Measurements from ENCODE around the gene BACH1. TPM values are rescaled to one million over a fixed set of nuclear protein-coding genes. Genes with fewer than 3 reads are reported as not detected.

Gene BACH1
- total RNA-seq, 1 experiment from 2014 or later, result 42.0 TPM

DNA sequence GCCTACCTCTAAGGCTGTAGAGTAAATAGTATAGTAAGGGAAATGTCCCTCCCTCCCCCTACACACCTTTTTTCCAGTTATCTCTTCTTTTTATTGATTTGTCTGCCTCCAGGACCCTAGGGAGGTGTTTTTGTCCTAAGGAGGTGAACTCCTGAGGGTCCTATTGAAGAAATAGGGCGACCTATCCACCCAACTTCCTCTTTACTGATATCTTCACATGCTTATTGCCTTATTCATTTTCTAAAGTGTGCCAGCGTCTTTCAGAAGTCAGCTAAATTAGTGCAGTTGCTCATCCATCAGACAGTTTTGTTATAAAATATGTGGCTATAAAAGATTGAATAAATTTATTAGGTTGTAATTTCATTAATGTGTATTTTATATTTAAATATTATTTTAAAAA is 5.9 kb downstream of the BACH1 start:
- Histone ChIP-seq H4K20me1 (ENCODE audit: insufficient read depth, low read depth, low read length) (peaks cover 22% of the 10 kb centered on the region), H3K36me3 (ENCODE audit: insufficient read depth, low read length) (peaks cover 11% of the 10 kb centered on the region), H3K9me2 (replicated peaks; ENCODE audit: insufficient read depth, low read length) (no peaks in the 10 kb centered on the region), H3K4me3 (ENCODE audit: low read length) (no peak overlapping the region), H3K27ac (ENCODE audit: low read length) (peak overlapping the region; percentile 83; the same call in 1 of the 2 replicates), H2AFZ (ENCODE audit: low read length) (no peak overlapping the region), H3K27me3 (ENCODE audit: low read length) (no peaks in the 10 kb centered on the region), H3K4me1 (ENCODE audit: low read length) (peaks cover 99% of the 10 kb centered on the region), H3K4me2 (ENCODE audit: low read depth, low read length, poor library complexity, severe bottlenecking) (peak overlapping the region; percentile 1), H3K79me2 (ENCODE audit: low read length) (peaks cover 99% of the 10 kb centered on the region), H3K9me3 (ENCODE audit: low read length) (no peaks in the 10 kb centered on the region), H3K9ac (ENCODE audit: low read length) (no peak overlapping the region)
- no peak for DNase-seq

DNA sequence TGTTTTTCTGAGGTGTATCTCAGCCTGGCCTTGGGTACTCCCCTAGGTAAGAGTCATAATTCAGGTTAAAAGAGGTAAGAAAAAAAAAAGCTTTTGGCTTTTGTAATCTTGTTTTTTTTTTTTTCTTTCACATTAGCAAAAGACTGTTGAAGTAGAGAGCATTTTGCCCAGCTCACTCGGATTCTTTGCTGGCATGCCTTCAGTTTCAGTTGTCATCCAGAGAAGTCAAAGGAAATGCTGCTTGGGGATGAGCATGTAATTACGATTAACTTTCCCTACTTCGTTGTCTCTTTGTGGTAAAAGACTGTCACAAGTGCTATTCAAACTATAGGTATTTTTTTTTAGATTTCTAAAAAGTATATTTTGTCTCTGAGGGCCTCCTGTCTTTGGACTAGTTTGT is 6.3 kb downstream of the BACH1 start:
- H3K4me2 ChIP-seq (ENCODE audit: low read depth, low read length, poor library complexity, severe bottlenecking), result no peak overlapping the region
- no peaks in the 10 kb centered on the region for H3K9me2 ChIP-seq (replicated peaks; ENCODE audit: insufficient read depth, low read length)
- no peak overlapping the region for H3K4me3 ChIP-seq (ENCODE audit: low read length)
- H4K20me1 ChIP-seq (ENCODE audit: insufficient read depth, low read depth, low read length), result peaks cover 22% of the 10 kb centered on the region
- H2AFZ ChIP-seq (ENCODE audit: low read length), result no peak overlapping the region
- no peak for DNase-seq
- peaks cover 99% of the 10 kb centered on the region for H3K79me2 ChIP-seq (ENCODE audit: low read length)
- H3K4me1 ChIP-seq (ENCODE audit: low read length), result peaks cover 96% of the 10 kb centered on the region
- H3K27ac ChIP-seq (ENCODE audit: low read length), result peak overlapping the region; percentile 83; the same call in 1 of the 2 replicates
- H3K9me3 ChIP-seq (ENCODE audit: low read length), result no peaks in the 10 kb centered on the region
- no peak overlapping the region for H3K9ac ChIP-seq (ENCODE audit: low read length)
- H3K27me3 ChIP-seq (ENCODE audit: low read length), result no peaks in the 10 kb centered on the region
- H3K36me3 ChIP-seq (ENCODE audit: insufficient read depth, low read length), result peaks cover 13% of the 10 kb centered on the region

DNA sequence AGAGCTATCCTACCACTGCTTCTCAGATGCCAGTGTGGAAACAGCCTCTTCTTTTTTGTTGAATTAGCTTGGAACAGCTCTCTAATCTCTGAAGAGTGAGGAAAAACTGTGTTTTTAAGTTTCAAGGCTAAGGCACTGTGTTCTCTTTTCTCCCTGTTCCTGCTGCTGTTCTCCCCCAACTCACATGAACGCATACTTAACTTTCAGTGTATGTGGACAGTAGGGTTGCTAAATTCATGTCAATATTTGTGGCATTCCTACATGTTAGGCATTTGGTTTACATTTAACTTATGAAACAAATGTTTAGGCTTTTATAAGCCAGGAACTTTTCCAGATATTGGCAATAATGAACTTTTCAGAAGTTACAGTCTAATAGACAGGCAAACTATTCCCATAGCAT is 6.8 kb downstream of the BACH1 start:
- Histone ChIP-seq H4K20me1 (ENCODE audit: insufficient read depth, low read depth, low read length) (peaks cover 19% of the 10 kb centered on the region), H3K27ac (ENCODE audit: low read length) (peak overlapping the region; percentile 83; the same call in 1 of the 2 replicates), H3K9me3 (ENCODE audit: low read length) (no peaks in the 10 kb centered on the region), H2AFZ (ENCODE audit: low read length) (no peak overlapping the region), H3K27me3 (ENCODE audit: low read length) (no peaks in the 10 kb centered on the region), H3K36me3 (ENCODE audit: insufficient read depth, low read length) (peaks cover 18% of the 10 kb centered on the region), H3K9me2 (replicated peaks; ENCODE audit: insufficient read depth, low read length) (no peaks in the 10 kb centered on the region), H3K4me3 (ENCODE audit: low read length) (no peak overlapping the region), H3K79me2 (ENCODE audit: low read length) (peaks cover 99% of the 10 kb centered on the region), H3K9ac (ENCODE audit: low read length) (no peak overlapping the region), H3K4me1 (ENCODE audit: low read length) (peaks cover 94% of the 10 kb centered on the region), H3K4me2 (ENCODE audit: low read depth, low read length, poor library complexity, severe bottlenecking) (no peak overlapping the region)
- no peak for DNase-seq

DNA sequence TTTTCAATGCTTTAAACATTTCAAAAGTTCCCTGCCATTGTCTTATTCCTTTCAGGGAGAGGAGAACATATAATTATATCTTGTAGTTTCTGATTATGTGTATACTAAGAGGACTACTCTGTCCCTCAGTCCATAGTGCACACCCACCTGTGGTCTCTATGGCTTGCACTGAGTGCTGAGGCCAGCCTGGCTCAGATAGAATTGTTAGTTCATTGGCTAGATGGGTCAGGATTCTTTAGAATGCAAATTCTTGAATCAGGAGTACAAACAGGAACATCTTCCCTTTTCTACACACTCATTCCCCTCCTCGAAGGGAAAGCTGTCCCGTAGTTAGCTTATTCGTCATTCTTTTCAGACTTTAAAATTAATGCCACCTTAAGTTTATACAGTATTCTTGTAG is 8.2 kb downstream of the BACH1 start:
- H3K4me1 ChIP-seq (ENCODE audit: low read length), result peaks cover 80% of the 10 kb centered on the region
- no peaks in the 10 kb centered on the region for H3K9me3 ChIP-seq (ENCODE audit: low read length)
- peaks cover 18% of the 10 kb centered on the region for H3K36me3 ChIP-seq (ENCODE audit: insufficient read depth, low read length)
- peak overlapping the region; percentile 3; the same call in 1 of the 2 replicates for H3K9ac ChIP-seq (ENCODE audit: low read length)
- H3K27ac ChIP-seq (ENCODE audit: low read length), result peak overlapping the region; percentile 83
- DNase-seq, result no peak
- H3K79me2 ChIP-seq (ENCODE audit: low read length), result peaks cover 99% of the 10 kb centered on the region
- H3K9me2 ChIP-seq (replicated peaks; ENCODE audit: insufficient read depth, low read length), result no peaks in the 10 kb centered on the region
- H3K4me2 ChIP-seq (ENCODE audit: low read depth, low read length, poor library complexity, severe bottlenecking), result peak overlapping the region; percentile 77
- peaks cover 7% of the 10 kb centered on the region for H4K20me1 ChIP-seq (ENCODE audit: insufficient read depth, low read depth, low read length)
- H3K4me3 ChIP-seq (ENCODE audit: low read length), result peak overlapping the region; percentile 41
- H3K27me3 ChIP-seq (ENCODE audit: low read length), result no peaks in the 10 kb centered on the region
- H2AFZ ChIP-seq (ENCODE audit: low read length), result no peak overlapping the region

DNA sequence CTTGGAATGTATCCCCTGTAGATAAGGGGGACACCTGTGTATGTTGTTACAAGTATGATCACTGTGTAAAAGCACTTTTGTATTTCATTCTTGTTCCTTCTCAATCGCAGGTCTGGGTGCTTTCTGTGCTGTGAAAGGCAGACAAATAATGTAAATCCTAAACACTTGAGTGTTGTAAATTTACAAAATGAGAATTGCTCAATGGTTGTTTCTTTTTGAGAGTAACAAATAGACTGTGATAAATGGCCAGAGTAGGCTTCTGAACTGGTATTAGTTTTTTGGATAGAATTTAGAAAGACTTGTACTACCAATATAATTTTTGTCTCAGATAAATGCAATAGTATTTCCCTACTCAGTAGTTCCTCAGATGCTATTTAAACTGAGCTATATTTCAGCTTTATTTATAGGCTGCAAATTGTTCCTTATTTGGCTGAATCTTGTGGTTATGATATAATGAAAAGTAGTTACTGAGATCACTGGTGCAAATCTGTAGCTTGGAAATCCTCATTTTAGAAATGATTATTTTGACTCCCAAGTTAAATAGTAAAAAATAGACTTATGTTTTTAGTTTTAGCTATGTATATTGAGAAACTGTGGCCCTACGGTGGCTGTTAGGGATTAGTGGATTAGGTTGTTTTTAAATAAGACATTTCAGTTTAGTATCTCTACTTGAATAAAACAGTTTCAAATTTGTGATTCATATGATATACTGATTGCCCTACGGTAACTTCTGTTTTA is 9.2 kb downstream of the BACH1 start:
- peak; percentile 74 for DNase-seq
- Histone ChIP-seq H3K9ac (ENCODE audit: low read length) (no peak overlapping the region), H3K9me2 (replicated peaks; ENCODE audit: insufficient read depth, low read length) (no peaks in the 10 kb centered on the region), H4K20me1 (ENCODE audit: insufficient read depth, low read depth, low read length) (peaks cover 7% of the 10 kb centered on the region; the same call in 1 of the 2 replicates), H3K9me3 (ENCODE audit: low read length) (no peaks in the 10 kb centered on the region), H3K4me1 (ENCODE audit: low read length) (peaks cover 77% of the 10 kb centered on the region), H3K27ac (ENCODE audit: low read length) (peak overlapping the region; percentile 83), H3K79me2 (ENCODE audit: low read length) (peaks cover 99% of the 10 kb centered on the region), H2AFZ (ENCODE audit: low read length) (no peak overlapping the region), H3K4me2 (ENCODE audit: low read depth, low read length, poor library complexity, severe bottlenecking) (peak overlapping the region; percentile 77), H3K36me3 (ENCODE audit: insufficient read depth, low read length) (peaks cover 18% of the 10 kb centered on the region), H3K27me3 (ENCODE audit: low read length) (no peaks in the 10 kb centered on the region), H3K4me3 (ENCODE audit: low read length) (peak overlapping the region; percentile 41)

DNA sequence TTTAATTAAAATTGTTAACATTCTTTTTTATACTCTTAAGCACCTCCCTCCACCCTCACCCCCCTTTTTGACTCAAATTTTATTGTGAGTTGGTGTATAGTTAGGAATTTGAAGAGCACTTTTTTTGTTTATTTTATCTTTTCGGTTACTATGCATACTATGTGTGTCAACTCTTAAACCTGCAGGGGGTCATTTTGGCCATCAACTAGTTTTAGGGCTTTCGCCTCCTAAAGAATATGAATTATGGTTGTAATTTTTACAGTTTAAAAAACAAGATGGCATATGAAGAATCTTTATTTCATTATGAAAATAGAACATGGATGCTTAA is 9.7 kb downstream of the BACH1 start:
- Histone ChIP-seq H3K36me3 (ENCODE audit: insufficient read depth, low read length) (peaks cover 18% of the 10 kb centered on the region), H3K4me2 (ENCODE audit: low read depth, low read length, poor library complexity, severe bottlenecking) (peak overlapping the region; percentile 77), H3K79me2 (ENCODE audit: low read length) (peaks cover 99% of the 10 kb centered on the region), H3K27me3 (ENCODE audit: low read length) (no peaks in the 10 kb centered on the region), H3K27ac (ENCODE audit: low read length) (peak overlapping the region; percentile 83), H4K20me1 (ENCODE audit: insufficient read depth, low read depth, low read length) (peaks cover 7% of the 10 kb centered on the region; the same call in 1 of the 2 replicates), H3K9ac (ENCODE audit: low read length) (no peak overlapping the region), H2AFZ (ENCODE audit: low read length) (no peak overlapping the region), H3K4me1 (ENCODE audit: low read length) (peaks cover 77% of the 10 kb centered on the region), H3K4me3 (ENCODE audit: low read length) (peak overlapping the region; percentile 41; the same call in 1 of the 2 replicates), H3K9me2 (replicated peaks; ENCODE audit: insufficient read depth, low read length) (no peaks in the 10 kb centered on the region), H3K9me3 (ENCODE audit: low read length) (no peaks in the 10 kb centered on the region)
- DNase-seq, result no peak

DNA sequence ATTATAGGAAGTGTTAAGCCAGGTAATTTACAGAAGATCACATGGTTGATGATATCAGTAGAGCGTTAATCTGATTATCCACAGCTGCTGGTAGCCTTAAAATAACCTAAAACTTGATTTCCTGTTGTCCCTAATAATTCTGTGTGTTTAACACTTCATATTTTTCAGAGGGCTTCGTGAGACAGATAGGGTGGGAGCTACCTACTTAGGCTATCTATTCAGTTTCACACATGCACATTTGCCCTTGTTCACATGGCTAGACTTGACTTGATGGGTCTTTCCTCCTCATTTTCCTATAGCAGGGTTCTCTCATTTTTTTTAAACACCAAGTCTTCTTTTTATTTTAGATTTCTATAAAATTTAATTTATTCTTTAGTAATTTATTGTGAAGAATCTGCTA is 11.0 kb downstream of the BACH1 start:
- Histone ChIP-seq H2AFZ (ENCODE audit: low read length) (no peak overlapping the region), H3K9me3 (ENCODE audit: low read length) (no peaks in the 10 kb centered on the region), H3K79me2 (ENCODE audit: low read length) (peaks cover 99% of the 10 kb centered on the region), H3K4me1 (ENCODE audit: low read length) (peaks cover 76% of the 10 kb centered on the region), H3K27ac (ENCODE audit: low read length) (no peak overlapping the region), H3K27me3 (ENCODE audit: low read length) (no peaks in the 10 kb centered on the region), H3K4me2 (ENCODE audit: low read depth, low read length, poor library complexity, severe bottlenecking) (no peak overlapping the region), H3K36me3 (ENCODE audit: insufficient read depth, low read length) (peaks cover 18% of the 10 kb centered on the region), H3K9me2 (replicated peaks; ENCODE audit: insufficient read depth, low read length) (no peaks in the 10 kb centered on the region), H3K9ac (ENCODE audit: low read length) (no peak overlapping the region), H4K20me1 (ENCODE audit: insufficient read depth, low read depth, low read length) (peaks cover 7% of the 10 kb centered on the region; the same call in 1 of the 2 replicates), H3K4me3 (ENCODE audit: low read length) (no peak overlapping the region)
- DNase-seq, result no peak

DNA sequence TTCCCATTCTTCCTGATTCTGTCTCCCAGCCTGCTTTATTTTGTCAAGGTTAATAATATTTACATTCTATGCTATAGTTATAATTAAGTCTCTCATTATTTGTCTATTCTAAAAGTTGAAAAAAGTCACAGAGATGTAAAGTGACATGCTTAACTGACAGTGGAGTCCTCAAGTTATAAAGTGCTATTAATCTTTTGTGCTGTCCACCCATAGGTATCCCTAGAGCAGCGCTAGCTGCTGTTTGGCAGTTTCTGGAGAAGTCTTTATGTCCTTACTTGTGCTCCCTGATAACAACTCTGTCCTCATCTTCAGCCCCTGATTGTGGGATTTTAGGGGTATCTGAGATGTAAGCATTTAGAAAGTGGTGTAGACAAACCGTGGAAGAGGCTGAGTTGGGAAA is 13.1 kb downstream of the BACH1 start:
- no peaks in the 10 kb centered on the region for H3K9me3 ChIP-seq (ENCODE audit: low read length)
- no peaks in the 10 kb centered on the region for H3K9me2 ChIP-seq (replicated peaks; ENCODE audit: insufficient read depth, low read length)
- H4K20me1 ChIP-seq (ENCODE audit: insufficient read depth, low read depth, low read length), result peaks cover 7% of the 10 kb centered on the region; the same call in 1 of the 2 replicates
- no peak overlapping the region for H2AFZ ChIP-seq (ENCODE audit: low read length)
- H3K27ac ChIP-seq (ENCODE audit: low read length), result no peak overlapping the region
- H3K9ac ChIP-seq (ENCODE audit: low read length), result no peak overlapping the region
- no peaks in the 10 kb centered on the region for H3K27me3 ChIP-seq (ENCODE audit: low read length)
- no peak overlapping the region for H3K4me3 ChIP-seq (ENCODE audit: low read length)
- H3K4me1 ChIP-seq (ENCODE audit: low read length), result peaks cover 57% of the 10 kb centered on the region
- H3K79me2 ChIP-seq (ENCODE audit: low read length), result peaks cover 100% of the 10 kb centered on the region
- DNase-seq, result no peak
- H3K4me2 ChIP-seq (ENCODE audit: low read depth, low read length, poor library complexity, severe bottlenecking), result no peak overlapping the region
- H3K36me3 ChIP-seq (ENCODE audit: insufficient read depth, low read length), result peaks cover 11% of the 10 kb centered on the region

Measured in Karpas-422 (cell line).